ENCODE results near the gene GPHN.

GRCh38 chr14:66596241-66596985, 88.5 kb downstream of the GPHN start:
- TF ChIP-seq JUN (CRISPR knock-in tag; IDR thresholded peaks at IDR 0.05) (no peak), CTCF (IDR thresholded peaks at IDR 0.05) (no peak), MAX (CRISPR knock-in tag; IDR thresholded peaks at IDR 0.05) (no peak), E2F5 (CRISPR knock-in tag; IDR thresholded peaks at IDR 0.05) (no peak)
